Stimulated activated CD4-positive, alpha-beta T cell treated with anti-CD3 and anti-CD28 coated beads, Interleukin-1b, Interleukin-23, amount 100 ng/mL, for 4 hours (primary cell): ENCODE results near the gene NCKAP5.
"Not testable (repeated sequence)": the region's sequence is repeated elsewhere in the genome, so short reads cannot be mapped to it uniquely, and the experiment has no call there.

Experiments used
- DNase-seq, 2 donors: peaks; one replicate each; pipeline ENCODE4 v3.0.0-alpha.2; 2020; ENCODE audit warnings: low read depth in 2 of 2

The NCKAP5 gene

GRCh38 chr2:133497270-133497893 lies 70.9 kb downstream of the NCKAP5 start:
- no peak for DNase-seq

GRCh38 chr2:133496501-133497269 lies 71.6 kb downstream of the NCKAP5 start:
- DNase-seq: no peak

GRCh38 chr2:133495226-133495625 lies 73.0 kb downstream of the NCKAP5 start:
- DNase-seq: no peak

- no peak for DNase-seq
Observed at GRCh38 chr2:133492719-133493380, 75.4 kb downstream of the NCKAP5 start.

GRCh38 chr2:133490411-133490980 lies 77.8 kb downstream of the NCKAP5 start:
- no peak for DNase-seq

- no peak for DNase-seq
Observed at GRCh38 chr2:133489641-133490410, 78.4 kb downstream of the NCKAP5 start.

GRCh38 chr2:133489146-133489545 lies 79.1 kb downstream of the NCKAP5 start:
- DNase-seq: no peak

GRCh38 chr2:133486771-133487191 lies 81.5 kb downstream of the NCKAP5 start:
- no peak for DNase-seq

- no peak for DNase-seq
Observed at GRCh38 chr2:133485868-133486267, 82.4 kb downstream of the NCKAP5 start.

- DNase-seq: no peak
Observed at GRCh38 chr2:133484784-133485183, 83.5 kb downstream of the NCKAP5 start.

- no peak for DNase-seq
Observed at GRCh38 chr2:133484106-133484505, 84.2 kb downstream of the NCKAP5 start.

GRCh38 chr2:133483181-133483580 lies 85.1 kb downstream of the NCKAP5 start:
- DNase-seq: no peak

GRCh38 chr2:133480707-133481429 lies 87.4 kb downstream of the NCKAP5 start:
- DNase-seq: no peak

GRCh38 chr2:133477616-133477990 lies 90.7 kb downstream of the NCKAP5 start:
- DNase-seq: no peak

- no peak for DNase-seq
Observed at GRCh38 chr2:133476931-133477615, 91.2 kb downstream of the NCKAP5 start.

- no peak for DNase-seq
Observed at GRCh38 chr2:133476286-133476685, 92.0 kb downstream of the NCKAP5 start.

- DNase-seq: no peak
Observed at GRCh38 chr2:133475610-133476009, 92.7 kb downstream of the NCKAP5 start.

GRCh38 chr2:133470446-133470845 lies 97.8 kb downstream of the NCKAP5 start:
- not testable (repeated sequence) for DNase-seq

GRCh38 chr2:133462811-133463210 lies 105.5 kb downstream of the NCKAP5 start:
- DNase-seq: no peak

GRCh38 chr2:133461484-133461883 lies 106.8 kb downstream of the NCKAP5 start:
- no peak for DNase-seq

- no peak for DNase-seq
Observed at GRCh38 chr2:133459590-133459989, 108.7 kb downstream of the NCKAP5 start.
